ENCODE measurements around the gene SCNM1.
A peak's percentile ranks its signal among the peaks of the same experiment; 100 is the strongest.
"Not testable (repeated sequence)": the region's sequence is repeated elsewhere in the genome, so short reads cannot be mapped to it uniquely, and the experiment has no call there.

Gene SCNM1

GRCh38 chr1:151196292-151196800 lies 30.4 kb downstream of the SCNM1 start:
- peak; percentile 46 for DNase-seq

GRCh38 chr1:151197863-151198253 lies 31.9 kb downstream of the SCNM1 start:
- no peak for DNase-seq

DNA sequence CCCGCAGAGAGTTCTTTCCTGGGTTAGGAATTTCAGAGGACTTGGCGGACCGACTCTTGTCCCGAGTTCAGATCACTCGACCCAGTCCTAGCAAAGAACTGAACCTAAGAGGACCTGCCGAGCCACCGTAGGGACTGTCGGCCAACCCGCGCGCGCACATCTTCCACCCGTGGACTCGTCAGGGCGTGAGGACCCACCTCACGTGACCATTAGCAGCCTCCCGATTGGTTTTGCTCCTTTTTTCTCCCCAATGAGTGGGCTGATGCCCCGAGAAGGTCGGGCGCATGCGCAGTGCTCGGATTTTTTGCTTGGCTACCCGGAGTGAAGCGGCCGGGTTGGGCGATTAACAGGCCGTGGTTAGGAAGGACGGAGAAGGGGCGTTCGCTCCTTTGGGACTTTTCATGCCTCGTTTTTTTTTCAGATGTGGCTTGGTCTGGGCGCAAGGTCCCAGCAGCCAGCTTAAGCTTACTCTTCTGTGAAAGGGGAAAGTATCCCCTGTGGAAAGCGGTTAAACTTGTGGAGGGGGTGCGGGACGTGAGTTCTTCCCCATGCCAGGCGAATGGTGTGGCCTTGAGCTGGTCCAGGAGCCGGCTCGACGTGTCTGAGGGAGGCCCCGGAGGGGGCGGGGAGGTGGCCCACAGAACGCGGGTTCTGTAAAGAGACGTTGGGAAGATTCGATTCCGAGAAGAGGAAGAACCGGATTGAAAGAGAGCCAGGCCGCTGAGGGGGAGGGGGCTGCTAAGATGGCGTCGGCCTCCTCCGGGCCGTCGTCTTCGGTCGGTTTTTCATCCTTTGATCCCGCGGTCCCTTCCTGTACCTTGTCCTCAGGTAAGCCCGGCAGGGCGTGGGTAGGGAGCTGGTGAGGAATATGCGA lies 32.5 kb downstream of the SCNM1 start, which contains the start of gene PIP5K1A:
TSS of gene PIP5K1A (plus strand) at position 299 of the 874 bp plus-strand sequence. CDS start at position 744, 445 bp downstream.
- DNase-seq = peak; percentile 99

GRCh38 chr1:151199873-151200581 lies 34.1 kb downstream of the SCNM1 start:
- DNase-seq = no peak

GRCh38 chr1:151205381-151205965 lies 39.5 kb downstream of the SCNM1 start:
- not testable (repeated sequence) for DNase-seq

- DNase-seq = no peak
Observed at GRCh38 chr1:151210830-151211229, 44.9 kb downstream of the SCNM1 start.

DNA sequence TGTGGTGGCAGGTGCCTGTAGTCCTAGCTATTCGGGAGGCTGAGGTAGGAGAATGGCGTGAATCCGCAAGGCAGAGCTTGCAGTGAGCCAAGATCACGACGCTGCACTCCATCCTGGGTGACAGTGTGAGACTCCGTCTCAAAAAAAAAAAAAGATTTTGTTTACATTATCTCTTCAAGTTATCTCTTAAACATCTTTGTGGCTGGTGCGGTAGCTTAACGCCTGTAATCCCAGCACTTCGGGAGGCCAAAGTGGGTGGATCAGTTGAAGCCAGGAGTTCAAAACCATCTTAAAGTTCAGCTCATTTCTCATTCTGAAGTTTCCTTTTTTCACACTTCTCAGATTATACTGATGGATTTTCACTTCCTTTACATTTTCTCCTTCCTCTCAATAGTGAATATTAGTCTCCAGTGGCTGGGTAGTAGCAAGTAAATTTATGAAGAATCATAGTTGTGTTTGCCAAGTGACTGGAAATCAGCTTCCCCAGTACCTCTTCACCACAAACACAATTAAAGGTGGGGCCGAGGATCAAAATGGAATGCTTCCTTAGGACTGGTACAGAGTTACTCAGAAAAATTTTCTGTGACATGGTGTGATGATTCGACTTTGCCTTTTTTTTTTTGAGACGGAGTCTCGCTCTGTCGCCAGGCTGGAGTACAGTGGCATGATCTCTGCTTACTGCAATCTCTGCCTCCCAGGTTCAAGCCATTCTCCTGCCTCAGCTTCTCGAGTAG lies 46.2 kb downstream of the SCNM1 start:
- DNase-seq = no peak

- no peak for DNase-seq
Observed at GRCh38 chr1:151213560-151213959, 47.6 kb downstream of the SCNM1 start.

Data from KG1 (cell line).